Lung (tissue), 12 donors: ENCODE results near the gene CDH13. TPM values are rescaled to one million over a fixed set of nuclear protein-coding genes. Genes with fewer than 3 reads are reported as not detected.

Experiments
- ATAC-seq: fragments of 200-7000 bp; cut with Tn5 transposase; one replicate; pipeline ENCODE4 v1.9.1; 2020; ENCODE audit warnings: moderate number of reproducible peaks; ENCODE audit not compliant: insufficient read depth, low FRiP score
- DNase-seq, 3 donors: peaks; one replicate each; pipeline ENCODE4 v3.0.0-alpha.2; 2013 to 2017
- H3K27ac ChIP-seq, 2 donors: one replicate each; pipeline ENCODE4 v1.5.1; 2013; ENCODE audit warnings: mild to moderate bottlenecking in 2 of 2, moderate library complexity in 2 of 2, control low read depth in 1 of 2, inconsistent platforms in 1 of 2, low read depth in 1 of 2, low read length in 1 of 2
- H3K27me3 ChIP-seq, 3 donors: one replicate each; pipeline ENCODE4 v1.5.1; 2013; ENCODE audit warnings: low read length in 2 of 3; ENCODE audit not compliant: control insufficient read depth in 3 of 3, insufficient read depth in 3 of 3
- H3K36me3 ChIP-seq, 4 donors: one replicate each; pipeline ENCODE4 v1.5.1; 2013; ENCODE audit warnings: low read length in 4 of 4, mild to moderate bottlenecking in 1 of 4, moderate library complexity in 1 of 4; ENCODE audit not compliant: control insufficient read depth in 4 of 4, insufficient read depth in 4 of 4
- H3K4me1 ChIP-seq, 5 donors: one replicate each; pipeline ENCODE4 v1.5.1; 2013; ENCODE audit warnings: low read length in 5 of 5, mild to moderate bottlenecking in 2 of 5, moderate library complexity in 1 of 5; ENCODE audit not compliant: control insufficient read depth in 5 of 5, insufficient read depth in 5 of 5
- H3K4me3 ChIP-seq: one replicate; pipeline ENCODE4 v1.5.1; 2013; ENCODE audit warnings: mild to moderate bottlenecking, control low read depth, moderate library complexity
- H3K9ac ChIP-seq, 2 donors: one replicate each; pipeline ENCODE4 v1.5.1; 2013; ENCODE audit warnings: low read length in 2 of 2, control low read depth in 1 of 2; ENCODE audit not compliant: insufficient read depth in 1 of 2
- H3K9me3 ChIP-seq, 4 donors: one replicate each; pipeline ENCODE4 v1.5.1; 2013; ENCODE audit warnings: low read length in 3 of 4, mild to moderate bottlenecking in 1 of 4, moderate library complexity in 1 of 4; ENCODE audit not compliant: control insufficient read depth in 4 of 4, insufficient read depth in 3 of 4
- CTCF ChIP-seq: IDR thresholded peaks from 2 replicates; pipeline ENCODE4 v1.5.1; 2012; ENCODE audit warnings: mild to moderate bottlenecking; ENCODE audit errors: control extremely low read depth, extremely low read depth
- WGBS, 2 donors: extraction: QIAGEN DNeasy Blood & Tissue Kit; methylation state at CpG; one replicate each; pipeline ENCODE4 v1.1.7; 2013; 5-methylcytosine and 5-hydroxymethylcytosine counted together
- polyA plus RNA-seq, 2 donors: library from polyadenylated mRNA; stranded (reverse); fragments of 200-250 nt; gene quantifications; one replicate each; pipeline ENCODE4 v1.2.1, GENCODE V29; 2013
- total RNA-seq, 2 donors: library from RNA; depleted of rRNA in 1 of 2; stranded (reverse); fragments of >200 nt in 1 of 2; gene quantifications; one replicate each; pipeline ENCODE4 v1.2.1, GENCODE V29; 2014 to 2021
- donor health status: control.
- donor health status: control.
- donor health status: Bipolar disorder and iron deficiency.
- donor health status: healthy.
- donor health status: DM: yes; HTN: yes; CAD: no.

The CDH13 gene
- total and polyA plus RNA-seq, 4 donors, result 2.1 to 12.3 (median 7.3) TPM

GRCh38 chr16:82857693-82858365, 231.1 kb downstream of the CDH13 start:
- TF ChIP-seq CTCF, result no peak
- Histone ChIP-seq H3K9me3 (no peaks in the 10 kb centered on the region), H3K36me3 (peaks cover 0 to 2% (median 0%) of the 10 kb centered on the region in 4 donors), H3K4me1 (peaks cover 0 to 3% (median 0%) of the 10 kb centered on the region in 5 donors), H3K27ac (no peak overlapping the region), H3K27me3 (no peaks in the 10 kb centered on the region), H3K9ac (no peak overlapping the region), H3K4me3 (no peak overlapping the region)
- no peak for DNase-seq
- WGBS, 2 donors, result 92 to 94% methylated on average over 6 of the region's 6 CpGs
- ATAC-seq, result no peak

GRCh38 chr16:82859662-82860061, 232.9 kb downstream of the CDH13 start:
- no peak for ATAC-seq
- Histone ChIP-seq H3K36me3 (peaks cover 0 to 2% (median 0%) of the 10 kb centered on the region in 4 donors), H3K27ac (no peak overlapping the region), H3K4me3 (no peak overlapping the region), H3K9me3 (no peaks in the 10 kb centered on the region), H3K27me3 (no peaks in the 10 kb centered on the region), H3K4me1 (peaks cover 0 to 3% (median 0%) of the 10 kb centered on the region in 5 donors), H3K9ac (no peak overlapping the region)
- no peak for DNase-seq
- no peak for TF ChIP-seq CTCF
- 77 to 86% methylated on average over 6 of the region's 6 CpGs for WGBS, 2 donors

- Histone ChIP-seq H3K9me3 (peaks cover 0 to under 1% (median 0%) of the 10 kb centered on the region in 4 donors), H3K9ac (no peak overlapping the region), H3K27ac (no peak overlapping the region), H3K27me3 (no peaks in the 10 kb centered on the region), H3K36me3 (peaks cover 0 to 2% (median 0%) of the 10 kb centered on the region in 4 donors), H3K4me1 (peaks cover 0 to 3% (median 0%) of the 10 kb centered on the region in 5 donors), H3K4me3 (no peak overlapping the region)
- no peak for TF ChIP-seq CTCF
- DNase-seq, result no peak
- ATAC-seq, result no peak
- 86 to 91% methylated on average over 7 of the region's 7 CpGs for WGBS, 2 donors
These were observed 233.3 kb downstream of the CDH13 start for GRCh38 chr16:82860071-82860470.
